RWPE1 (cell line): ENCODE results near the gene UBE2K.
"Not testable (repeated sequence)": the region's sequence is repeated elsewhere in the genome, so short reads cannot be mapped to it uniquely, and the experiment has no call there.

Experiments
- CTCF ChIA-PET: fragments of 350-600 bp; sonication (Branson Sonifier 250); formaldehyde crosslinking; extraction: SDS; loops from one replicate; lab custom pipeline; 2021; lab: Yijun Ruan, JAX
- POLR2A ChIA-PET: fragments of 400-600 bp; formaldehyde crosslinking; extraction: SDS; loops from one replicate; lab custom pipeline; 2020; ENCODE audit warnings: antibody characterized with exemption; ENCODE audit not compliant: low non-redundant PET; lab: Yijun Ruan, JAX
- DNase-seq: peaks from one replicate; pipeline ENCODE4 v3.0.0; 2012; ENCODE audit warnings: low spot score
- H3K27ac ChIP-seq: fragments of 450-650 bp; 2 replicates; pipeline ENCODE4 v1.5.1; 2017
- TF ChIP-seq, protein P1 (sequence below): fragments of 450-650 bp; conservative IDR thresholded peaks from 2 replicates; pipeline ENCODE4 v1.5.1; 2017; ENCODE audit warnings: low read depth, mild to moderate bottlenecking

Gene UBE2K

GRCh38 chr4:39687014-39687413 lies 10.9 kb upstream of the UBE2K start:
- CTCF ChIA-PET: no interaction called here

DNA sequence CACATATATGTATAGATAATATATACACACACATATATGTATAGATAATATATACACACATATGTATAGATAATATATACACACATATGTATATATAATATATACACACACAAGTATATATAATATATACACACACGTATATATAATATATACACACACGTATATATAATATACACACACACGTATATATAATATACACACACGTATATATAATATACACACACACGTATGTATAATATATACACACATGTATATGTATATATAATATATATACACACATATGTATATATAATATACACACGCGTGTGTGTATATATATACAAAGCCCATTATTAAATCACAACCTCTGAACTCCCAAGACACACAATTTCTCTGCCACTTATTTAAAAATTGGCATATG lies 8.0 kb upstream of the UBE2K start:
- ChIA-PET CTCF (no interaction called here), POLR2A (no interaction called here)
- H3K27ac ChIP-seq: no peak overlapping the region
- DNase-seq: no peak
- TF ChIP-seq, protein P1, sequence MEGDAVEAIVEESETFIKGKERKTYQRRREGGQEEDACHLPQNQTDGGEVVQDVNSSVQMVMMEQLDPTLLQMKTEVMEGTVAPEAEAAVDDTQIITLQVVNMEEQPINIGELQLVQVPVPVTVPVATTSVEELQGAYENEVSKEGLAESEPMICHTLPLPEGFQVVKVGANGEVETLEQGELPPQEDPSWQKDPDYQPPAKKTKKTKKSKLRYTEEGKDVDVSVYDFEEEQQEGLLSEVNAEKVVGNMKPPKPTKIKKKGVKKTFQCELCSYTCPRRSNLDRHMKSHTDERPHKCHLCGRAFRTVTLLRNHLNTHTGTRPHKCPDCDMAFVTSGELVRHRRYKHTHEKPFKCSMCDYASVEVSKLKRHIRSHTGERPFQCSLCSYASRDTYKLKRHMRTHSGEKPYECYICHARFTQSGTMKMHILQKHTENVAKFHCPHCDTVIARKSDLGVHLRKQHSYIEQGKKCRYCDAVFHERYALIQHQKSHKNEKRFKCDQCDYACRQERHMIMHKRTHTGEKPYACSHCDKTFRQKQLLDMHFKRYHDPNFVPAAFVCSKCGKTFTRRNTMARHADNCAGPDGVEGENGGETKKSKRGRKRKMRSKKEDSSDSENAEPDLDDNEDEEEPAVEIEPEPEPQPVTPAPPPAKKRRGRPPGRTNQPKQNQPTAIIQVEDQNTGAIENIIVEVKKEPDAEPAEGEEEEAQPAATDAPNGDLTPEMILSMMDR: no peak

More at GRCh38 chr4:39687014-39687413, 10.9 kb upstream of the UBE2K start:
- POLR2A ChIA-PET: no interaction called here
- no peak overlapping the region for H3K27ac ChIP-seq
- no peak for DNase-seq
- TF ChIP-seq, protein P1: no peak

GRCh38 chr4:39698424-39699009 lies 581 bp downstream of the UBE2K start:
- TF ChIP-seq, protein P1: no peak
- peak; percentile 63 for DNase-seq
- CTCF ChIA-PET: interaction anchor here (0.6 kb wide), 1 partner anchor 45 kb away, joined by 4 read pairs; no protein-coding TSS in a partner anchor
- peak overlapping the region; percentile 89 for H3K27ac ChIP-seq
- POLR2A ChIA-PET: interaction anchor here (1.2 kb wide), 1 partner anchor 273 kb away, joined by 3 read pairs; no protein-coding TSS in a partner anchor

DNA sequence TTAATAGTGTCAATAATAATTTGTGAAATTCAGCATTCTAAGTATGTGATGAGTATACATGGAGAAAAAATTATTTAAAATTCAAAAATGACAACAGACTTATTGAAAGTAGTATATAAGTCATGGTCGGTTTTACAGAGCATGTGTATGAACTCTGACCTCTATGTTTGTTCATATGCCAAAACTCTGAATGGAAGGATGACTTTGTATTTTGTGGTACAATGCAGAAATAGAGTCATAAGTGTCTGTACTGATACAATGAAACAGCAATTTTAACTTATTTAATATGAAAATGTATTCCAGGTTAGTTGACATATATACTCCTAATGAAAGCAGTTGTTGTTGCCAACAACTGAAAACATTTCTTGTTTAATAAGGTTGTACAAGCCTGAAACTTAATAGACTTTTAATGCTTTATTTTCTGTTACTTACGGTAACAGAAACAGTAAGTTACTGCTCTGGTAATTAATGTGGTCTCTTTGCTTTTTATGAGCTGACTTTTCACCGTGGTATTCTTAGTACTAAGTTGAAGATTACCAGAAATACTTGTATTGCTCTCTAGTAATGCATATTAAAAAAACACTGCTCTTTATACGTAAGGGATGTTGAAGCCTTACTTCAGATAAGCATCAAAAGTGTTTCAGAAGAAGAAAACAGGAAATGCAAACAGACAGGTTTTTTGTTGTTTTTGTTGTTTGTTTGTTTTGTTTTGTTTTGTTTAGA lies 1.9 kb downstream of the UBE2K start:
- CTCF ChIA-PET: interaction anchor here (0.6 kb wide), 2 partner anchors 106 to 942 kb away, joined by 3 to 4 read pairs; no protein-coding TSS in a partner anchor
- no peak overlapping the region for H3K27ac ChIP-seq
- TF ChIP-seq, protein P1: no peak
- POLR2A ChIA-PET: no interaction called here
- no peak for DNase-seq

GRCh38 chr4:39700554-39700953 lies 2.6 kb downstream of the UBE2K start:
- no peak overlapping the region for H3K27ac ChIP-seq
- no peak for DNase-seq
- CTCF ChIA-PET: interaction anchor here (0.6 kb wide), 1 partner anchor 105 kb away, joined by 4 read pairs; no protein-coding TSS in a partner anchor
- POLR2A ChIA-PET: no interaction called here
- TF ChIP-seq, protein P1: no peak

DNA sequence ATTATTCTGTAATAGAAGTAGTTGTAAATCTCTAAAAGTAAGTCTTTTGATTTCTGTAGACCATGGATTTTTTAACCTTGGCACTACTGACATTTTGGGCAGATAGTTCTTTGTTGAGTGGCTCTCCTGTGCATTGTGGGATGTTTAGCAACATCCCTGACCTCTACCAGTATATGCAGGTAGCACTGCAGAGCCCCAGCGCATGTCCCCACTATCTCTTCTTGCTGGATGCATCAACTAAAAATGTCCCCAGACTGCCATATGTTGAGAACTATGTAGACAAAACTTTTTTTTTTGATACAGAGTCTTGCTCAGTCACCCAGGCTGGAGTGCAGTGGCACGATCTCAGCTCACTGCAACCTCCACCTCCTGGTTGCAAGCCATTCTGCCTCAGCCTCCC lies 4.8 kb downstream of the UBE2K start:
- ChIA-PET CTCF (interaction anchor here (0.5 to 0.6 kb wide), 2 partner anchors 280 to 711 kb away, joined by 3 to 4 read pairs; no protein-coding TSS in a partner anchor), POLR2A (no interaction called here)
- TF ChIP-seq, protein P1: no peak
- H3K27ac ChIP-seq: peak overlapping the region; percentile 32
- DNase-seq: no peak

DNA sequence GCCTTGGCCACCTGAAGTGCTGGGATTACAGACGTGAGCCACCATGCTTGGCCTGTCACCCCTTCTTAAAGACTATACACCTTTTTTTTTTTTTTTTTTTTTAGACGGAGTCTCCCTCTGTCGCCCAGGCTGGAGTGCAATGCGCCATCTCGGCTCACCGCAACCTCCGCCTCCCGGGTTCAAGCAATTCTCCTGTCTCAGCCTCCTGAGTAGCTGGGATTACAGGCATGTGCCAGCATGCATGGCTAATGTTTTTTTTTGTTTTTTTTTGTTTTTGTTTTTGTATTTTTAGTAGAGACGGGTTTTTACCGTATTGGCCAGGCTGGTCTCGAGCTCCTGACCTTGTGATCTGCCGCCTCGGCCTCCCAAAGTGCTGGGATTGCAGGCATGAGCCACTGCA lies 6.9 kb downstream of the UBE2K start:
- peak overlapping the region; percentile 74 for H3K27ac ChIP-seq
- POLR2A ChIA-PET, DNase-seq: not testable (repeated sequence)
- CTCF ChIA-PET: interaction anchor here (0.6 to 0.8 kb wide), 2 partner anchors 11 to 29 kb away, joined by 4 to 9 read pairs; no protein-coding TSS in a partner anchor
